GM18505 (cell line): ENCODE measurements around the gene OMP.
"Not testable (repeated sequence)": the region's sequence is repeated elsewhere in the genome, so short reads cannot be mapped to it uniquely, and the experiment has no call there.

Source experiments
- ATAC-seq: cut with Tn5 transposase; IDR thresholded peaks from one replicate; pipeline ENCODE4 v1.9.1; 2021; ENCODE audit not compliant: unreplicated experiment
- POLR2A ChIP-seq: IDR thresholded peaks from 4 replicates; pipeline ENCODE4 v1.6.1; 2011; ENCODE audit warnings: borderline replicate concordance; ENCODE audit not compliant: insufficient read depth, insufficient read length; ENCODE audit errors: extremely low read depth

The OMP gene

DNA sequence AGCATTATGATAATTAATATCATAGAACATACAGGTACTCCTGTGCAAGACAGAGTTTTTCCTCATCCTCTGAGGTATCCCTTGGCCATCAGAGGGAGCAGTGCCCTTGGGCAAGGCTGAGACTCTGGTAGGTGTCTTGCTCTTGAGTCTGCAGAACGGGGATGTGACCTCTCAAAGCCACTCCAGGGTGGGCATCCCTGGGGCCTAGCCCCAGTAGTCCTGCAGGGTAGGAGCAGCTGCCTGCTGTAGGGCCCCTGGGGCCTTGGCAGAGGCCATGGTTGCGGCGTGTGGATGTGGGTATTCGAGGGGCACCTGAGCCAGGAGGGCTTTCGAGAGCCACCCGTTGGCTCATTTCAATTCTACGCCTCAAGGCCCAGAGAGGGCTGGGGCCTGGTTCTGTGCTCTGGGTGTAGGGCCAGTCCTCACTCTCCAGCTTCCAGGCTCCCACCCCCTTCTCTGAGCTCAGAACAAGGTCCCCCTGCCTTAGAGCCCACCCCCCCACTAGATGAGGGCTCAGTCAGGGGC lies 7.7 kb upstream of the OMP start:
- TF ChIP-seq POLR2A = no peak
- ATAC-seq = no peak

DNA sequence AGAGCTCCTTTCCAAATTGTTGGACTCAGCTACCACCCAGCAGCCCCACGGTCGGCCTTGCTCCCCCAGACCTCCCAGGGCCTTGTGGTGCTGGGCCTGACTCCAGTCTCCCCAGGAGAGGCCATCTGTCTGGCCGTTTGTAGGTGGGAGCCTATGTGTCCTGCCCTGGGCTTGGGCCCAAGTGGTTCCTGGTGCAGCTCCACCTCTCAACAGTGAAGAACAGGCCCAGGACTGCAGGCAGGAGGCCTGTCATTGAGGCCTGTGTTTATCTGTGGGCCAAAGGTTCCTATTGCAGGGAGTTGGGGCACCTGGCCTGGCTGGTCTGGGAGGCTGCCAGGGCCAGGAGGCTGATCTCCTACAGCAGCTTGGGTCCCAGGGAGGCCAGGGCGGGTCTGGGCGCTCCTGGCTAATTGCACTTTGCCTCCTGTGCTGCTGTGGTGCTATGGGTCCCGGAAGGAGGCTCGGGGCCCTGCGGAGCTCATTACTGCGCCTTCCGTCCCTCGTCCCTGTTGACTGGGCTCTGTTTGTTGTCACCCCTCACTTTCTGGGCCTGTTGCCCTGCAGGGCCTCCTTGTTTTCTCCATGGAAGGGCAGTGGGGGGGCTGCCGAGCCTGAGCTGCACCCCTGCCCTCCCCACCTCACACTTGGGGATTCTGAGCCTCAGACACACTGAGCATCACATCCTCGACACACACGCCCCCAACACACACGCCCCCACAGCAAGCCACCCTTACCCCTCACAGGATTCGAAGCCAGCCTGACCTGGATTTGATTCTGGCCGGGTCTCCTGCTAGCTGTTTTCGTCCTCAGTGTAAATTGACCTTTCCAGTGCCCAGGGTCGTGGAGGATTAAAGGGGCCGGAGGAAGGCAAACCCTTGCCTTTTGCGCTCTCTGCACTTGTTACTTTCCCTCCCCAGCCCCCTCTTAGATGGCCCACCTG lies 6.8 kb upstream of the OMP start:
- no peak for TF ChIP-seq POLR2A
- no peak for ATAC-seq

DNA sequence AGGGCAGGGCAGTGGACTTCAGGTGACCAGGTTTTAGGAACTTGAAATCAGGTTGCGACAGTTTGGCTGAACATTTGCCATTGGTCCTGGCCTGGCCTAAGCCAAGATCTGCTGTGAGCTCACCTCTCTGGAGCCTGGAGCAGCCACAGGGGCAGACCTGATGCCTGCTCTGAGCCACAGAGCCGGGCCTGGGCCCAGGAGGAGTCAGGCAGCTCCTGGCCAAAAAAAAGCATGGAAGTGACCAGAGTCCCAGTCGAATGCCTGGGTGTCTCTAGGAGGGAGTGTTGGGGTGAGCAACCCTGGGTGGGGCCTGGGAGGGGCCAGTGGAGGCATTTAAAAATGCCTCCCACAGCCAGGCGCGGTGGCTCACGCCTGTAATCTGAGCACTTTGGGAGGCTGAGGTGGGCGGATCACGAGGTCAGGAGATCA lies 6.0 kb upstream of the OMP start:
- no peak for ATAC-seq
- TF ChIP-seq POLR2A = no peak

DNA sequence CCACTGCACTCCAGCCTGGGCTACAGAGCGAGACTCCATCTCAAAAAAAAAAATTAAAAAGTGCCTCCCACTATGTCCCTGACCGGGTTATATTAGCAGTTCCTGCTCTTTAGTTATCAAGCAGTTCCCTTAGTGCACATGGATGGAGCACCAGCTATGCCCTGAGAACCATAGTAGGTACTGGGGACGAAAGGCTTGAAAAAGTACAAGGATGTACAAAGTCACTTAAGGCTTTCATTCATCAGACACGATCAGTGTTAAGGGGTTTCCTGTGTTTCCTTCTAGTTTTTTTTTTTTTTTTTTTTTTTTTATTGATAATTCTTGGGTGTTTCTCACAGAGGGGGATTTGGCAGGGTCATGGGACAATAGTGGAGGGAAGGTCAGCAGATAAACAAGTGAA lies 5.5 kb upstream of the OMP start:
- ATAC-seq = not testable (repeated sequence)

DNA sequence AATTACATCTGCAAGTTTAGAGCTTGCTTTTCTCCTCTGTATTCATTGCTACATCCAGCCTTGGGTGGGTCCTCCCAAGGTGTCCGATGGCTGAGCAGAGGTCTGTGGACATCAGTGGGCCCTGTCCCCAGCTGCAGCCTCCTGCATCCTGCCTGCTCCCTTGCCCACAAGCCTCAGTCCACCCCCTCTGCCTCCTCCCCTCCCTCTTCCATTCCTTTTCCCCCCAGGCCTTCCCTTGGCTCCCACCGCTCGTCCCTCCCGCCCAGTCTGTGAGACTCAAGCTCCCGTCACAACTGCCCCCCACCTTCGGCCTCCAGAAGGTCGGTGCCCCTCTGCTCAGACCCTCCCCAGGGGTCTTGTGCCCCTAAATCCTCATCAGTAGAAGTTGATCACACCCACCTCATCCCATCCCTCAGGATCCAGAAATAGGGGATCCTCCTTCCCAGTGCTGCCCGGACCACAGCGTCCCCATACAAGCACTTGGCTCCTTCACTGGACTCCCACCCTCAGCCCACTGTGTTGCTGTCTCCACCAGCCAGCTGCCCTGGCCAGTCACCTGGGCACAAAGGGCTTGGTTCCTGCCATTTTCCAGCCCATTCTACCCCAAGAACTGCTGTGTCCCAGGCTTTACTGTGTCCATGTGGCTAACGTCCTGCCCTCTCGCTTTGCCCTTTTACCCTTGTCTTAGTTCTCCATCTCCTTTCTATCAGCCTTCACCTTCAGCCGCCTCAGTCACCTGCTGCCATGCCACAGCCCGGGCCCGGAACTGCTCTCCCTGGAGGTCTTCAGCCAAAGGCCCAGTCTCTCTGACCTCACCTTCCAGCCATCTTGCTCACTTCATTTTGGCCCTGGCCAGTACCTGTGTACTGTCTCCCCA lies 2.2 kb upstream of the OMP start:
- no peak for ATAC-seq
- TF ChIP-seq POLR2A = no peak

DNA sequence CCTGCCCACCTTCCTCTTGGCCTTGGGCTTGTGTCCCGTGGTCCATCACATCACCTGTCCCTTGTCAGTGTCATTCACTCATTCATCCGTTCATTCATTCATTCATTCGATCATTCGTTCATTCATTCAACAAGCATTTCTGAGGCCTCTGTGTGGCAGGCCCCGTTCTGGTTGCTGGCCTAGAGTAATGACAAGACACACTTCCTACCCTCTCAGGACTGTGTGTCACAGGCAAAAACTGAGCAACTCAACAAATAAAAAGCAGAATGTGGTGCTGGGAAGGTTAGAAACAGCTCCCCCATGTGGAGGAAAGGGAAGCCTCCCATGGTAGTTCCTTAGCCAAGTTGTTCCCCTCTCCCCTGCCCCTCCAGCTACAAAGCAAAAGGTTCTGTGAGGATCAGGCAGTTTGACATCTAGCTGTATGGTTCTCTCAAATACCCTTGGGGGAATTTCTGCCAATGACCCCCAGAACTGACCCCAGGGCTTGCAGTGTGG lies 1.6 kb upstream of the OMP start:
- TF ChIP-seq POLR2A = no peak
- ATAC-seq = no peak

DNA sequence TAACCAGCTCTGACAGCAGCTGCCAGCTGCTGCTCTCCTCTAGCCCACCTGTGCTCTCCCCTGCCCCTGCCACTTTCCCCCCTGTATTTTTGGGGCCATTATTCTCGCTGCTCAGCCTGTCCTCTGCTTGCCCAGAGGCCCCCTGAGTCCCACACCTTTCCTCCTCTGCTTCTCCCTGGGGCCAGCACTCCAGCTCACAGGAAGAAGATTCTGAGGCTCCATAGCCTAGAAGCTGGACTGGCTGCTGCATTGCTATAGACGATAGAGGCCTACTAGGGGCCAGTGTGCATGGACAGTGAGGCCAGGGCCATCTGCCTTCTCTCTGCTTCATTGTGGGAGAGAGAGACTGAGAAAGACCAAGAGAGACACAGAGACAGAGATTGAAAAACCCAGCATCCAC lies 679 bp downstream of the OMP start:
- ATAC-seq = no peak
- no peak for TF ChIP-seq POLR2A

DNA sequence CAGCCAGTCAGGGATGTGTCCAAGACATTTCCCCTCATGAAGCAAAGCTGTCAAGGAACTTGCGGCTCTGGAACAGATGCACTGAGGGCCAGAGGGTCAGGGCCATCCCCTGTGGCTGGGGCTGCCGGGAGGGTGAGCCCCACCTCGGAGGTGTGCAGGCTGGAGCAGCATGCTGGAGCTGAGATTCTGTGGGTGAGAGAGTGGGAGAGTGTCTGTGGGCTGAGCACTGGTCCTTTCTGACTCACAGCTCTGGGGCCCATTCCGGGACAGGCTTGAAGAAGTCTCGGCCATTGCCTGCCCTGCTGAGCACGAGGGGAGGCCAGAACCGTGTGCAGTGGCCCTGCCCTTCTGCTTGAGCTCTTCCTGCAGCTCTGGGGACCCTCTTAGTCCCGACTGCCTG lies 2.1 kb downstream of the OMP start:
- ATAC-seq = no peak

DNA sequence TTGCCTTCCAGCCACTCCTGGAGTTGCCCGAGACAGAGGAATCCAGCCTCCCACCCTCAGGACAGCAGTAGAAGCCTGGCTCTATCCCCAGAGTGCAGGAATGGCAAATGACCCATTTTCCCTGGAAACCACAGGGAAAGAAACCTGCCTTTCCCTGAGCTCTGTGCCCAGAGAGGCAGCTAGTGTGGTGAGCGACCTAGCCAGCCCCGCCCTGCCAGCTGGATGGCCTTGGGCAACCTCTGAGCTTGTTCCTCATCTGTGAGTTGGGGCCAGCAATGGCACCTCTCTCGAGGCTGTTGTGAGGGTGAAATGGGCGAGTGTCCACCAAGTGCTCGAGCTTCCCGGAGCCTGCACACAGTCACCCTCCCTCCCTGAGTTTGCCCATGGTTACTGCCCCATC lies 3.7 kb downstream of the OMP start:
- ATAC-seq = no peak
- no peak for TF ChIP-seq POLR2A

More for the DNA sequence above, 2.1 kb downstream of the OMP start:
- no peak for TF ChIP-seq POLR2A

DNA sequence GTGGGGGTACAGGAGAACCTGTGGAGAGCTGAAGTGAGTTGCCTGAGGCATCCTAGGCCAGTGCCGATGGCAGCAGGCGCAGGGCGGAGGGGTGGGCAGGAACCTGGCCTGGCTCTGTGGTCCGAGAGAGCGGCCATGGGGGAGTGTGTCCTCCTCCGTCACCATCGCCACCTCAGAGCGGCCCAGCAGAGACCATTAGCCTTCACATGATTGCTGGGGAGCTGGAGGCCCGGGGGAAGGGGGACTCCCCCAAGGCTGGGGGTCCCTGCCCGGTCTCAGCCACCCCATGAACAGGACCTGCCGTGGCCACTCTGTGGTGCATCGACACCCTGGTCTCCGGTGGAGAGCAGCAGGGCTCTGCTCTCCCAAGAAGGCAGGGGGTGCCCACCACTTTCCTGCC lies 4.1 kb downstream of the OMP start:
- no peak for TF ChIP-seq POLR2A
- ATAC-seq = no peak

DNA sequence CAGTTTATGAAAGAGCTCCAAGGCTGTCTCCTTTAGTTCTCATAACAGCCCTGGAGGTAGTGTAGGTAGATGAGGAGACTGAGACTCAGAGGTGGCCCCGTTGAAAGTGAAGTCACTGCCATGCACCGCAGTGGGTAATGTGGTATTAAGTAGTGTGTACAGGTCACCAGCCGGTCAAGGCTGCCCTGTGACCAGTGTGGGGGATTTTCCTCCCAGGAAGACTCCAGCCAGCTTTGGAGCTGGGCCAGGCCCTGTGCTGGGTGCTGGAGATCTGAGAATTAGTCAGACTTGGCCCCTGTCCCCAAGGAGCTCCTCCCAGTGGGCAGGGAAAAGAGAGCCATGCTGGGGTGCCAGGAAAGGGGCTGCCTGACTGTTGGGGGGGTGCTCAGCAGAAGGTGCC lies 5.3 kb downstream of the OMP start:
- TF ChIP-seq POLR2A = no peak
- ATAC-seq = no peak

DNA sequence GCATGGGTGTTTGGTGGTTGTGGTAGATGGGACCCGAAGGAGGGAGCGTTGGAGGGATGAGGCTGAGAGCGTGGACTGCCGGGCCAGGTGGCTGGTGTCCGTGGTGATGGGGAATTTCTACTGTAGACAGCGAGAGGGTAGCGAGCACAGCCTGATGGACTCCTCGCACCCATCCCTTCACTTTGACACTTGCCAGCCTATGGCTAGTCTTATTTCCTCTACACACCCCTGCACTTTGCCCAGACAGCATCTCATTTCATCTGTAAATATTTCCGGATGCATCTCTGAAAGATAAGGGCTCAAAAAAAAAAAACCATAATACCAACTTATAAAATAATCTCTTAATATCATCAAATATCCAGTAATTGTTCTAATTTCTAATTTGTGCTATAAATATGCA lies 5.8 kb downstream of the OMP start:
- ATAC-seq = no peak
- TF ChIP-seq POLR2A = no peak

DNA sequence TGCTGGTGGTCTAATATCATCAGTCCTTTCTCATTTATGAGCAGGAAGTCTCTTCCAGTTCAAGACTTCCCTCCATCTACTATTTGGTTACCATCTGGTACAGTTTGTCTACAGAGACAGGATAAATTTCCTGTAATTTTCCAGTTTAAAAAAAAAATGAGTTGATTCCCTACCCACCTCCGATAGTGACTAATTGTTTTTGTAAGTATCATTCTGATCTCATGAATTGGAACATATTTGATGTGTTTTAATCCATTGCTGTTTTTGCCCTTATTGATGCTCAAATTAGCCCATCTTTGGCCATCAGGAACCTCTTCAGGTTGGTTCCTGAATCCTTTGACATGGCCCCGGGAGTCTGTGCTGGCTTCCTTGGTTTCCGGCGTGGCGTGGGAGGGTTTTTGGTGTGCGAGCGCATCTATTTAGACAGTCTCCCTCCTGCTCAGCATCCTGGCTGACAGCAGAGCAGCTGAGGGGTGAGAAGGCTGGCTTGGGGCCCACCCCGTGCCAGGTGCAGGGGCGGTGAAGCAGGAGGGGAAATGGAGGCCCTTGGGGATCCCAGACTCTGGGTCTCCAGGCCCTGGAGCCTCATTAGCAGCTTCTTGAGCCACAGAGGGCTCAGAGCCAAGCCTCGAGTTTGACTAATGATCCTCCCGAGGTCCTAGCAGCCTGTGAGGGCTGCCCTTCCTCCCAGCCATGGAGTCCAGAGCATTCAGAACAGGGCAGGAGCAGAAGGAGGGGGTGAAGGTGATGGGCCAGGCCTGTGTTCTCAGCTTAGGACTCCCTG lies 6.8 kb downstream of the OMP start:
- ATAC-seq = no peak
- TF ChIP-seq POLR2A = no peak
